Activated CD8-positive, alpha-beta memory T cell treated with anti-CD3 and anti-CD28 coated beads, Interleukin-2, amount 50 U/mL, for 24 hours (primary cell): ENCODE data around the gene VARS2.
"Not testable (repeated sequence)": the region's sequence is repeated elsewhere in the genome, so short reads cannot be mapped to it uniquely, and the experiment has no call there.

Experiments
- DNase-seq: peaks from one replicate; pipeline ENCODE4 v3.0.0-alpha.2; 2020; ENCODE audit errors: extremely low read depth

VARS2 gene

GRCh38 chr6:30962716-30963115, 48.7 kb downstream of the VARS2 start:
- DNase-seq, result no peak

- DNase-seq, result no peak
Measured at GRCh38 chr6:30963641-30964040, 49.6 kb downstream of the VARS2 start.

- DNase-seq, result no peak
Measured at GRCh38 chr6:30964075-30964474, 50.0 kb downstream of the VARS2 start.

- no peak for DNase-seq
Measured at GRCh38 chr6:30965140-30965601, 51.1 kb downstream of the VARS2 start.

GRCh38 chr6:30966154-30966553, 52.1 kb downstream of the VARS2 start:
- DNase-seq, result no peak

- DNase-seq, result not testable (repeated sequence)
Measured at GRCh38 chr6:30969171-30969570, 55.1 kb downstream of the VARS2 start.

GRCh38 chr6:30970946-30971345, 56.9 kb downstream of the VARS2 start:
- no peak for DNase-seq

GRCh38 chr6:30972816-30973215, 58.8 kb downstream of the VARS2 start:
- DNase-seq, result no peak

- DNase-seq, result no peak
Measured at GRCh38 chr6:30974490-30975252, 60.6 kb downstream of the VARS2 start.
